ENCODE measurements around the gene SLC39A11. TPM values are rescaled to one million over a fixed set of nuclear protein-coding genes. Genes with fewer than 3 reads are reported as not detected.

The SLC39A11 gene
- total and polyA plus RNA-seq, 2 of the 13 experiments (the other 11 are each of a cell fraction or from before 2014, with no cell fraction given), result 17.2 to 31.5 TPM

DNA sequence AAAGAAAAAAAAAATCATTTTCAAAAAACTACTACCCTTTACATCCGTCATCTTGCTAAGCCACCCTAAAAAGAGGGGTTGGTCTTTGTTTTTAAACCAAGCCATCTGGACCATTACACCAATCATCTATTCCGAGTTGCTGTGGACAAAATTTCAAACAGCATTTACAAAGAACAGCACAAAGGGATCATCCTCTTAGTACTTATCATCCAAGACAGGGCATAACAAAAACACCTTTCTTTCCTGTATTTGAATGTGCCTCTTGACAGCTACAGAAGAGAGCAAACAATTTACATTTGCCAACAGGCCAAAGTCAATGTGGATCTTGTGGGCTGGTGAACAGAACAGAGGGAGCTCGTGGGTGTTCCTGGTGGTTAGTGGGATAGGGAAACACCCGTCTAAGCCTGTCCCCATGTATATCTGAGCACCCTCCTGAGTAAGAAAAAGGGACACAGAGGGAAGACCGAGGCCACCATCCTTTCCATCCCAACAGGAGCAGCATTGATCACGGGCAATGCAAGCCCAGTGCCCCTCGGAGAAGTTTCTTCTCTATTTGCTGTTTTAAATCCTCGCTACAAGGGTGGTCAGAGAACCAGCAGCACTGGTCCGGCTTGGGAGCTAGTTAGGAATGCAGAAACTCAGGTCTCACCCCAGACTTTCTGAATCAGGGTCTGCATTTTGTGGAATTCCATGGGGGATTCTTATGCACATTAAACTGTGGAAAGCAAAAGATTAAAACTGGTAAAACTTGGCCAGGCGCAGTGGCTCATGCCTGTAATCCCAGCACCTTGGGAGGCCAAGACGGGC lies 1.9 kb downstream of the SLC39A11 start (continued):
- TF ChIP-seq, protein P1, sequence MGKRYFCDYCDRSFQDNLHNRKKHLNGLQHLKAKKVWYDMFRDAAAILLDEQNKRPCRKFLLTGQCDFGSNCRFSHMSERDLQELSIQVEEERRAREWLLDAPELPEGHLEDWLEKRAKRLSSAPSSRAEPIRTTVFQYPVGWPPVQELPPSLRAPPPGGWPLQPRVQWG (CRISPR knock-in tag; IDR thresholded peaks at IDR 0.05; ENCODE audit: borderline replicate concordance, low read depth), result no peak
- TF ChIP-seq PAX8 (CRISPR knock-in tag; IDR thresholded peaks at IDR 0.05; ENCODE audit: borderline replicate concordance), result no peak
- TF ChIP-seq ZNF205 (CRISPR knock-in tag; IDR thresholded peaks at IDR 0.05), result no peak; the same call in 1 of the 2 replicates
- peak; percentile 95 for TF ChIP-seq SOX5 (CRISPR knock-in tag; IDR thresholded peaks at IDR 0.05; ENCODE audit: borderline replicate concordance)
- TF ChIP-seq, protein P2, sequence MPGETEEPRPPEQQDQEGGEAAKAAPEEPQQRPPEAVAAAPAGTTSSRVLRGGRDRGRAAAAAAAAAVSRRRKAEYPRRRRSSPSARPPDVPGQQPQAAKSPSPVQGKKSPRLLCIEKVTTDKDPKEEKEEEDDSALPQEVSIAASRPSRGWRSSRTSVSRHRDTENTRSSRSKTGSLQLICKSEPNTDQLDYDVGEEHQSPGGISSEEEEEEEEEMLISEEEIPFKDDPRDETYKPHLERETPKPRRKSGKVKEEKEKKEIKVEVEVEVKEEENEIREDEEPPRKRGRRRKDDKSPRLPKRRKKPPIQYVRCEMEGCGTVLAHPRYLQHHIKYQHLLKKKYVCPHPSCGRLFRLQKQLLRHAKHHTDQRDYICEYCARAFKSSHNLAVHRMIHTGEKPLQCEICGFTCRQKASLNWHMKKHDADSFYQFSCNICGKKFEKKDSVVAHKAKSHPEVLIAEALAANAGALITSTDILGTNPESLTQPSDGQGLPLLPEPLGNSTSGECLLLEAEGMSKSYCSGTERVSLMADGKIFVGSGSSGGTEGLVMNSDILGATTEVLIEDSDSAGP (CRISPR knock-in tag; IDR thresholded peaks at IDR 0.05; ENCODE audit: borderline replicate concordance), result no peak
- TF ChIP-seq, protein P3, sequence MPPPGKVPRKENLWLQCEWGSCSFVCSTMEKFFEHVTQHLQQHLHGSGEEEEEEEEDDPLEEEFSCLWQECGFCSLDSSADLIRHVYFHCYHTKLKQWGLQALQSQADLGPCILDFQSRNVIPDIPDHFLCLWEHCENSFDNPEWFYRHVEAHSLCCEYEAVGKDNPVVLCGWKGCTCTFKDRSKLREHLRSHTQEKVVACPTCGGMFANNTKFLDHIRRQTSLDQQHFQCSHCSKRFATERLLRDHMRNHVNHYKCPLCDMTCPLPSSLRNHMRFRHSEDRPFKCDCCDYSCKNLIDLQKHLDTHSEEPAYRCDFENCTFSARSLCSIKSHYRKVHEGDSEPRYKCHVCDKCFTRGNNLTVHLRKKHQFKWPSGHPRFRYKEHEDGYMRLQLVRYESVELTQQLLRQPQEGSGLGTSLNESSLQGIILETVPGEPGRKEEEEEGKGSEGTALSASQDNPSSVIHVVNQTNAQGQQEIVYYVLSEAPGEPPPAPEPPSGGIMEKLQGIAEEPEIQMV (CRISPR knock-in tag; IDR thresholded peaks at IDR 0.05; ENCODE audit: low read depth), result 0 out of 2 replicates have a peak, but pooled peaks have one; percentile 49
- TF ChIP-seq ATF7-NPFF (CRISPR knock-in tag; IDR thresholded peaks at IDR 0.05; ENCODE audit: low read depth), result no peak
- no peak for TF ChIP-seq NFE2 (CRISPR knock-in tag; IDR thresholded peaks at IDR 0.05)
- no peak for TF ChIP-seq ZNF296 (CRISPR knock-in tag; conservative IDR thresholded peaks at IDR 0.05)
- TF ChIP-seq, protein P4, sequence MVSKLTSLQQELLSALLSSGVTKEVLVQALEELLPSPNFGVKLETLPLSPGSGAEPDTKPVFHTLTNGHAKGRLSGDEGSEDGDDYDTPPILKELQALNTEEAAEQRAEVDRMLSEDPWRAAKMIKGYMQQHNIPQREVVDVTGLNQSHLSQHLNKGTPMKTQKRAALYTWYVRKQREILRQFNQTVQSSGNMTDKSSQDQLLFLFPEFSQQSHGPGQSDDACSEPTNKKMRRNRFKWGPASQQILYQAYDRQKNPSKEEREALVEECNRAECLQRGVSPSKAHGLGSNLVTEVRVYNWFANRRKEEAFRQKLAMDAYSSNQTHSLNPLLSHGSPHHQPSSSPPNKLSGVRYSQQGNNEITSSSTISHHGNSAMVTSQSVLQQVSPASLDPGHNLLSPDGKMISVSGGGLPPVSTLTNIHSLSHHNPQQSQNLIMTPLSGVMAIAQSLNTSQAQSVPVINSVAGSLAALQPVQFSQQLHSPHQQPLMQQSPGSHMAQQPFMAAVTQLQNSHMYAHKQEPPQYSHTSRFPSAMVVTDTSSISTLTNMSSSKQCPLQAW (CRISPR knock-in tag; IDR thresholded peaks at IDR 0.05), result peak; percentile 75
- 0 out of 2 replicates have a peak, but pooled peaks have one; percentile 60 for TF ChIP-seq ZNF343 (CRISPR knock-in tag; IDR thresholded peaks at IDR 0.05)
- TF ChIP-seq, protein P5, sequence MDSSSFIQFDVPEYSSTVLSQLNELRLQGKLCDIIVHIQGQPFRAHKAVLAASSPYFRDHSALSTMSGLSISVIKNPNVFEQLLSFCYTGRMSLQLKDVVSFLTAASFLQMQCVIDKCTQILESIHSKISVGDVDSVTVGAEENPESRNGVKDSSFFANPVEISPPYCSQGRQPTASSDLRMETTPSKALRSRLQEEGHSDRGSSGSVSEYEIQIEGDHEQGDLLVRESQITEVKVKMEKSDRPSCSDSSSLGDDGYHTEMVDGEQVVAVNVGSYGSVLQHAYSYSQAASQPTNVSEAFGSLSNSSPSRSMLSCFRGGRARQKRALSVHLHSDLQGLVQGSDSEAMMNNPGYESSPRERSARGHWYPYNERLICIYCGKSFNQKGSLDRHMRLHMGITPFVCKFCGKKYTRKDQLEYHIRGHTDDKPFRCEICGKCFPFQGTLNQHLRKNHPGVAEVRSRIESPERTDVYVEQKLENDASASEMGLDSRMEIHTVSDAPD (CRISPR knock-in tag; IDR thresholded peaks at IDR 0.05), result peak; percentile 72
- no peak for TF ChIP-seq ZNF660 (CRISPR knock-in tag; IDR thresholded peaks at IDR 0.05; ENCODE audit: borderline replicate concordance, low read depth)
- TF ChIP-seq TSC22D2 (CRISPR knock-in tag; IDR thresholded peaks at IDR 0.05; ENCODE audit: borderline replicate concordance), result no peak
- TF ChIP-seq, protein P6, sequence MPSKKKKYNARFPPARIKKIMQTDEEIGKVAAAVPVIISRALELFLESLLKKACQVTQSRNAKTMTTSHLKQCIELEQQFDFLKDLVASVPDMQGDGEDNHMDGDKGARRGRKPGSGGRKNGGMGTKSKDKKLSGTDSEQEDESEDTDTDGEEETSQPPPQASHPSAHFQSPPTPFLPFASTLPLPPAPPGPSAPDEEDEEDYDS (CRISPR knock-in tag; IDR thresholded peaks at IDR 0.05), result peak; percentile 63; the same call in 1 of the 2 replicates
- peak; percentile 80 for TF ChIP-seq CEBPG (CRISPR knock-in tag; IDR thresholded peaks at IDR 0.05)
- TF ChIP-seq, protein P7, sequence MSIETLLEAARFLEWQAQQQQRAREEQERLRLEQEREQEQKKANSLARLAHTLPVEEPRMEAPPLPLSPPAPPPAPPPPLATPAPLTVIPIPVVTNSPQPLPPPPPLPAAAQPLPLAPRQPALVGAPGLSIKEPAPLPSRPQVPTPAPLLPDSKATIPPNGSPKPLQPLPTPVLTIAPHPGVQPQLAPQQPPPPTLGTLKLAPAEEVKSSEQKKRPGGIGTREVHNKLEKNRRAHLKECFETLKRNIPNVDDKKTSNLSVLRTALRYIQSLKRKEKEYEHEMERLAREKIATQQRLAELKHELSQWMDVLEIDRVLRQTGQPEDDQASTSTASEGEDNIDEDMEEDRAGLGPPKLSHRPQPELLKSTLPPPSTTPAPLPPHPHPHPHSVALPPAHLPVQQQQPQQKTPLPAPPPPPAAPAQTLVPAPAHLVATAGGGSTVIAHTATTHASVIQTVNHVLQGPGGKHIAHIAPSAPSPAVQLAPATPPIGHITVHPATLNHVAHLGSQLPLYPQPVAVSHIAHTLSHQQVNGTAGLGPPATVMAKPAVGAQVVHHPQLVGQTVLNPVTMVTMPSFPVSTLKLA (IDR thresholded peaks at IDR 0.05), result peak; percentile 37; the same call in 1 of the 2 replicates
- TF ChIP-seq ARNTL (CRISPR knock-in tag; IDR thresholded peaks at IDR 0.05), result peak; percentile 37; the same call in 1 of the 2 replicates
- no peak for TF ChIP-seq ZBTB21 (CRISPR knock-in tag; IDR thresholded peaks at IDR 0.05)
- peak; percentile 57; the same call in 1 of the 2 replicates for TF ChIP-seq ERF (CRISPR knock-in tag; IDR thresholded peaks at IDR 0.05)
- TF ChIP-seq THAP11 (CRISPR knock-in tag; IDR thresholded peaks at IDR 0.05), result peak; percentile 55

Measured in HepG2 (cell line).